Colonic mucosa (tissue), 4 donors: ENCODE data around the gene PRSS1. TPM values are rescaled to one million over a fixed set of nuclear protein-coding genes. Genes with fewer than 3 reads are reported as not detected.
"Not testable (repeated sequence)": the region's sequence is repeated elsewhere in the genome, so short reads cannot be mapped to it uniquely, and the experiment has no call there.

ENCODE experiments used
- DNase-seq: peaks from one replicate; pipeline ENCODE4 v3.0.0-alpha.2; 2020
- H3K27ac ChIP-seq: fragments of 200-600 bp; one replicate; pipeline ENCODE4 v1.8.0; 2021
- H3K27me3 ChIP-seq: fragments of 200-600 bp; one replicate; pipeline ENCODE4 v1.8.0; 2021
- H3K36me3 ChIP-seq: fragments of 200-600 bp; one replicate; pipeline ENCODE4 v1.8.0; 2021
- H3K4me1 ChIP-seq: fragments of 200-600 bp; one replicate; pipeline ENCODE4 v1.8.0; 2021; ENCODE audit warnings: mild to moderate bottlenecking
- H3K4me3 ChIP-seq: fragments of 200-600 bp; one replicate; pipeline ENCODE4 v1.8.0; 2021
- H3K9ac ChIP-seq, 2 donors: one replicate each; pipeline ENCODE4 v1.7.0; 2013; ENCODE audit warnings: control low read depth in 2 of 2, low read depth in 2 of 2, low read length in 2 of 2
- H3K9me3 ChIP-seq: fragments of 200-600 bp; one replicate; pipeline ENCODE4 v1.8.0; 2021
- intact Hi-C: fragments of 100-400 bp; cut with DNase I; formaldehyde crosslinking; loops from one replicate; pipeline ENCODE4 v1.14.1; 2022
- total RNA-seq, 2 donors: library from RNA; stranded (reverse); fragmentation: NEBNext Ultra II Directional in 1 of 2; extraction: Animal tissue kit (Norgen Biotek cat#: 25700) in 1 of 2; gene quantifications; one replicate each; pipeline ENCODE4 v1.2.1, GENCODE V29; 2021
- TF ChIP-seq, protein P1 (sequence below): fragments of 200-600 bp; IDR thresholded peaks from one replicate; pipeline ENCODE4 v1.8.0; 2022; ENCODE audit warnings: antibody characterized with exemption, mild to moderate bottlenecking
- donor health status: healthy.
- donor health status: DM: no; HTN: no; CAD: no.
- donor health status: DM: no; HTN: no; CAD: no.

Gene PRSS1
- total RNA-seq = 10 to 100 TPM in 1 of 2 donors, not detected in 1; 41.2 TPM

DNA sequence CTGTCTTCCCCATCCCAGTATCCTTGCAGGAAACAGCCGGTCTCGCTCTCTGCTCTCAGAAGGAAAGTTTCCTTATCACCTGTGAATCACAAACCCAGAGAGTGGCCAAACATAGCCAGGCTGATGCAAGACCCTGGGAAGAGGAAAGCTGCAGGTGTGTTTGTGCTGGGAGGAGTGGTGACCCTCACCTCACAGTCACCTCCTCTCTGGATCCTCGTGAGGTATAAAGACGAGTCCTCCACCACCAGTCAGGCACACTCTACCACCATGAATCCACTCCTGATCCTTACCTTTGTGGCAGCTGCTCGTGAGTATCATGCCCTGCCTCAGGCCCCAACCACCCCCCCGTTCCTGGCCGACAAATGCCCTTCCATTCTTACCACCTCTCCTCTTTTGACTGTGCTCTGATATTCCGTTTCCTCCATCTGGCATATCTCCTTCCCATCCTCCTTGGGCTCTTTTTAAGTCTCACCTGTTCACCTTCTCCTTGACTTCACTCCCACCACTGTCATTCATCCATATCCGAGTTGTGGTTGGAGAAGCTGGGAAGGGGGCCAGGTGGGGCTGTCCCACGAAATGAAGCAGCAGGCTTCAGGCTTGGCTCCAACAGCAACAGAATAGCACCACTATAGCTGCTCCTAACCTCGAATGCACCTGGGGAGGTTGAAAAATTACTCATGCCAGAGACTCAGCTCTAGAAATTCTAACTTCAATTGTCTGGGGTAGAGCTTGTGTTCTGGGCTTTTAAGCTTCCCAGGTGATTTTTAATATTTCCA lies at the start of gene PRSS1:
Gene PRSS1, plus strand, starts transcription at position 255 of the 776 bp plus-strand sequence. Its CDS starts 13 bp downstream, at position 268.
- H3K36me3 ChIP-seq = no peaks in the 10 kb centered on the region
- no peaks in the 10 kb centered on the region for H3K27me3 ChIP-seq
- H3K27ac ChIP-seq = no peak within 1 kb of the TSS
- H3K4me1 ChIP-seq = no peaks in the 10 kb centered on the region
- H3K9me3 ChIP-seq = no peaks in the 10 kb centered on the region
- H3K9ac ChIP-seq = no peak within 1 kb of the TSS
- intact Hi-C loops = no loop called here
- H3K4me3 ChIP-seq = no peak within 1 kb of the TSS
- no peak for DNase-seq
- TF ChIP-seq, protein P1, sequence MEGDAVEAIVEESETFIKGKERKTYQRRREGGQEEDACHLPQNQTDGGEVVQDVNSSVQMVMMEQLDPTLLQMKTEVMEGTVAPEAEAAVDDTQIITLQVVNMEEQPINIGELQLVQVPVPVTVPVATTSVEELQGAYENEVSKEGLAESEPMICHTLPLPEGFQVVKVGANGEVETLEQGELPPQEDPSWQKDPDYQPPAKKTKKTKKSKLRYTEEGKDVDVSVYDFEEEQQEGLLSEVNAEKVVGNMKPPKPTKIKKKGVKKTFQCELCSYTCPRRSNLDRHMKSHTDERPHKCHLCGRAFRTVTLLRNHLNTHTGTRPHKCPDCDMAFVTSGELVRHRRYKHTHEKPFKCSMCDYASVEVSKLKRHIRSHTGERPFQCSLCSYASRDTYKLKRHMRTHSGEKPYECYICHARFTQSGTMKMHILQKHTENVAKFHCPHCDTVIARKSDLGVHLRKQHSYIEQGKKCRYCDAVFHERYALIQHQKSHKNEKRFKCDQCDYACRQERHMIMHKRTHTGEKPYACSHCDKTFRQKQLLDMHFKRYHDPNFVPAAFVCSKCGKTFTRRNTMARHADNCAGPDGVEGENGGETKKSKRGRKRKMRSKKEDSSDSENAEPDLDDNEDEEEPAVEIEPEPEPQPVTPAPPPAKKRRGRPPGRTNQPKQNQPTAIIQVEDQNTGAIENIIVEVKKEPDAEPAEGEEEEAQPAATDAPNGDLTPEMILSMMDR = no peak

DNA sequence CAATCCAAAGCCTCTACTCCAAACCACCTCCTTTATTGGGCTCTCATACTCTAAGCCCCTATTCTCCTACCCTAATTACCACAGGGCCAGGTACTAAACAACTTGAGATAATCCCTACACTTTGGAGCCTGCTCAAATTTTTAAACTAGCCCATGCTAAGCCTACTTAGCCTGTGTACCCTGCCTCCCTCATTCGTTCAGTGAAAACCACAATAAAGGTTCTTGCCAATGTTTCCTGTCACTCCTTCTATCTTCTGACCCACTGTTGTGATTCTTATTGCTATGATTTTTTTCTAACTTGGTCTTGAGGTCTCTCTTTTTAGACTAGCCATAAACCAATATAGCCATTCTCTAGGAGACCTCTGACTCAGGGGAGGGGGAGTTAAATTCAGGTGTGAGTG lies 48.3 kb upstream of the PRSS1 start:
- H3K9me3 ChIP-seq, DNase-seq, H3K4me3 ChIP-seq, H3K36me3 ChIP-seq, H3K27ac ChIP-seq, H3K4me1 ChIP-seq, H3K27me3 ChIP-seq, intact Hi-C loops, H3K9ac ChIP-seq: not testable (repeated sequence)

DNA sequence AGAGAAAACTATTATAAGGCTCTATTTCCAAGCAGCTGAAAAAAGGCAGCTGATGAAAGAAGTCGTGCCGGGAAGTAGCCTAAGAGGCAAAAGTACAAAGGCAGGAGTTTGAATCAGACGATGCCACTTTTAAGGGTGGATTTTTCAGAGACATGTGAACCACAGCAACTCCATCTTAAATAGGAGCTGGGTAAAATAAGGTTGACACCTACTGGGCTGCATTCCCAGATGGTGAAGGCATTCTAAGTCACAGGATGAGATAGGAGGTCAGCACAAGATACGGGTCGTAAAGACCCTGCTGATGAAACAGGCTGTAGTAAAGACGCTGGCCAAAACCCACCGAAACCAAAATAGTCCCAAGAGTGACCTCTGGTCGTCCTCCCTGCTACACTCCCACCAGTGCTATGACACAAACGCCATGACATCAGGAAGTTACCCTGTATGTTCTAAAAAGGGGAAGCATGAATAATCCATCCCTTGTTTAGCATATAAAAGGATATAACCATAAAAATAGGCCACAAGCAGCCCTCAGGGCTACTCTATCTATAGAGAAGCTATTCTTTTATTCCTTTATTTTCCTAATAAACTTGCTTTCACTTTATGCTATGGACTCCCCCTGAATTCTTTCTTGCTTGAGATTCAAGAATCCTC lies 45.5 kb upstream of the PRSS1 start:
- Histone ChIP-seq H3K9ac (no peak overlapping the region), H3K4me1 (no peaks in the 10 kb centered on the region), H3K9me3 (no peaks in the 10 kb centered on the region), H3K36me3 (no peaks in the 10 kb centered on the region), H3K4me3 (no peak overlapping the region), H3K27ac (no peak overlapping the region), H3K27me3 (no peaks in the 10 kb centered on the region)
- intact Hi-C loops = no loop called here
- TF ChIP-seq, protein P1 = no peak
- DNase-seq = no peak

DNA sequence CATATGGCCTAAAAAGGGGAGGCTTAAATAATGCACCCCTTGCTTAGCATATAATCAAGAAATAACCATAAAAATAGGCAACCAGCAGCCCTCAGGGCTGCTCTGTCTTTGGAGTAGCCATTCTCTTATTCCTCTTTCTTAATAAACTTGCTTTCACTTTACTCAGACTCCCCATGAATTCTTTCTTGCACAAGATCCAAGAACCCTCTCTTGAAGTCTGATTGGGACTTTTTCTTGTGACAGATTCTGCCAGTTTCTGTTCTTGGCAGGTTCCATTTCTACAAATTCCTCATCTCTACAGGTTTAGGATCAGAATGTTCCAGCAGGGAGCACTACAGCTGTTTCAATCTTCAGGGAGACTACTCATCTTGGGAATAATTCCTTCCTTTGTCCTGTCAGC lies 40.5 kb upstream of the PRSS1 start:
- intact Hi-C loops, H3K27me3 ChIP-seq, H3K9me3 ChIP-seq, H3K4me1 ChIP-seq, H3K36me3 ChIP-seq, H3K27ac ChIP-seq, H3K4me3 ChIP-seq, DNase-seq, H3K9ac ChIP-seq: not testable (repeated sequence)

DNA sequence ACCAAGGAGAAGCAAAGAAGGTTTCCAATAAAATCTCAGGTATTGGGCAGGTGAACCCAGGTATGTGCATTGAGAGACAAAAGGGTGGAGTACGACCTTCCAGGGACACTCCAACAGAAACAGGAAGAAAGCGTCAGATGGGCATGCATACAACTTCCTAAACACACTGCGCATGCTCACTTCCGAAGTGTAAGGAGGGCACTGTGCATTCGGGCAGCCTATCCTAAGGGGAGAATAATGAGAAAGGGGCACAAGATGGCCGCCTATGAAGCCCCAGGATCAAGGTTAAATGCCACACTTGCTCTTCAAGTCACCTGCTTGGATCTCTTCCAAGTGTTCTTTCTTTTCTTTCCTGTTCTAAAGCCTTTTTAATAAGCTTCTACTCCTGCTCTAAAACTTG lies 39.4 kb upstream of the PRSS1 start:
- Histone ChIP-seq H3K9me3 (no peaks in the 10 kb centered on the region), H3K27ac (no peak overlapping the region), H3K9ac (no peak overlapping the region), H3K4me3 (no peak overlapping the region), H3K4me1 (no peaks in the 10 kb centered on the region), H3K27me3 (no peaks in the 10 kb centered on the region), H3K36me3 (no peaks in the 10 kb centered on the region)
- no peak for DNase-seq
- intact Hi-C loops = no loop called here
- TF ChIP-seq, protein P1 = no peak

DNA sequence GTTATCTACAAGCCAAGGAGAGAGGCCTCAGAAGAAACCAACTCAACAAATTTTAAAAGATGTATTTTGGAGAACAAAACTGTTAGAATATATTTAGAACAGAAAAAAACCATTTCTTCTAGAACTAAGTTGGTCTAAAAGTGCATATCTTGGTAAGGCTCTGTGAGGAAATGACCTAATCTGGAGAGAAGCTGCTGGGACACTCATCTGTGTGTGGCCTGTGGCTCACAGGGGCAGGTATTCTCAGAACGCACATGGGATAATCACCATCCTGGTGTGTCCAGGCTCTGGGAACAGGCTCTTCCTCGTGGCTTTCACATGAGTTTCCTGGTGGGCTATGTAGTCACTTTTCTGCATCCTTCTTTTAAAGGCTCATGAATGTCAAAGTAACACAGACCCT lies 38.1 kb upstream of the PRSS1 start:
- intact Hi-C loops = no loop called here
- Histone ChIP-seq H3K4me1 (no peaks in the 10 kb centered on the region), H3K27ac (no peak overlapping the region), H3K9me3 (no peaks in the 10 kb centered on the region), H3K9ac (no peak overlapping the region), H3K4me3 (no peak overlapping the region), H3K36me3 (no peaks in the 10 kb centered on the region), H3K27me3 (no peaks in the 10 kb centered on the region)
- no peak for DNase-seq
- TF ChIP-seq, protein P1 = no peak
